DND-41 (cell line): ENCODE measurements around the gene COQ7.

ENCODE experiments used
- EZH2 ChIP-seq: IDR thresholded peaks from 3 replicates; pipeline ENCODE4 v1.6.1; 2012; ENCODE audit warnings: borderline replicate concordance, low read depth, mild to moderate bottlenecking, moderate library complexity, low read length, inconsistent platforms; ENCODE audit not compliant: severe bottlenecking
- TF ChIP-seq, protein P1 (sequence below): IDR thresholded peaks from 2 replicates; pipeline ENCODE4 v1.5.1; 2012; ENCODE audit warnings: borderline replicate concordance, low read length, moderate library complexity, mild to moderate bottlenecking; ENCODE audit not compliant: poor library complexity, severe bottlenecking; ENCODE audit errors: extremely low read depth

DNA sequence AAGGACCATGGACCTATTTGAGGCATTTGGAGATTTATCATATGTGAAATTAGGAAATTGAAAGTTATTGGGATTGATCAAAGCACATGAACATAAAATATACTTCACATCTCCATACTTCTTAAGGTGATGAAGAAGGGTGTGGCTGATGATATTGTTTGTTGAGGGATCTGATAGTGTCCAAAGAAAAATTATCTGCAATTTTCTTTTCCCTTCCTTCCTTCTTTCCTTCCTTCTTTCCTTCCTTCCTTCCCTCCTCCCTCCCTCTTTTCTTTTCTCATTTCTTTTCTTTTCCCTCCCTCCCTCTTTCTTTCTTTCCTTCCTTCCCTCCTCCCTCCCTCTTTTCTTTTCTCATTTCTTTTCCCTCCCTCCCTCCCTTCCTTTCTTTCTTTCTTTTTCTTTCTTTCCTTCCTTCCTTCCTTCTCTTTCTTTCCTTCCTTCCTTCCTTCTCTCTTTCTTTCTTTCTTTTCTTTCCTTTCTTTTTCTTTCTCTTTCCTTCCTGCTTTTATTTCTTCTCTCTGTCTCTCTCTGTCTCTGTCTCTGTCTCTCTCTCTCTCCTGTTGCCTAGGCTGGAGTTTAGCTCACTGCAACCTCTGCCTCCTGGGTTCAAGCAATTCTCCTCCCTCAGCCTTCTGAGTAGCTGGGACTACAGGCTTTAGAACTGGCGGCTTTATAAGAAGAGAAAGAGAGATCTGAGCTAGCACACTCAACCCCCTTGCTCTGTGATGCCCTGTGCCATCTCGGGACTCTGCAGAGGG lies 25.4 kb downstream of the COQ7 start:
- TF ChIP-seq, protein P1, sequence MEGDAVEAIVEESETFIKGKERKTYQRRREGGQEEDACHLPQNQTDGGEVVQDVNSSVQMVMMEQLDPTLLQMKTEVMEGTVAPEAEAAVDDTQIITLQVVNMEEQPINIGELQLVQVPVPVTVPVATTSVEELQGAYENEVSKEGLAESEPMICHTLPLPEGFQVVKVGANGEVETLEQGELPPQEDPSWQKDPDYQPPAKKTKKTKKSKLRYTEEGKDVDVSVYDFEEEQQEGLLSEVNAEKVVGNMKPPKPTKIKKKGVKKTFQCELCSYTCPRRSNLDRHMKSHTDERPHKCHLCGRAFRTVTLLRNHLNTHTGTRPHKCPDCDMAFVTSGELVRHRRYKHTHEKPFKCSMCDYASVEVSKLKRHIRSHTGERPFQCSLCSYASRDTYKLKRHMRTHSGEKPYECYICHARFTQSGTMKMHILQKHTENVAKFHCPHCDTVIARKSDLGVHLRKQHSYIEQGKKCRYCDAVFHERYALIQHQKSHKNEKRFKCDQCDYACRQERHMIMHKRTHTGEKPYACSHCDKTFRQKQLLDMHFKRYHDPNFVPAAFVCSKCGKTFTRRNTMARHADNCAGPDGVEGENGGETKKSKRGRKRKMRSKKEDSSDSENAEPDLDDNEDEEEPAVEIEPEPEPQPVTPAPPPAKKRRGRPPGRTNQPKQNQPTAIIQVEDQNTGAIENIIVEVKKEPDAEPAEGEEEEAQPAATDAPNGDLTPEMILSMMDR, result no peak
- no peak for TF ChIP-seq EZH2
